CD14-positive monocyte (primary cell): ENCODE measurements around the gene NDUFB4. TPM values are rescaled to one million over a fixed set of nuclear protein-coding genes. Genes with fewer than 3 reads are reported as not detected.
"Not testable (repeated sequence)": the region's sequence is repeated elsewhere in the genome, so short reads cannot be mapped to it uniquely, and the experiment has no call there.

Experiments
- DNase-seq, 3 donors: peaks; one replicate each; pipeline ENCODE4 v3.0.0-alpha.2; 2011 to 2022
- H2AFZ ChIP-seq: 2 replicates; pipeline ENCODE4 v1.6.0; 2012; ENCODE audit warnings: mild to moderate bottlenecking, low read depth, low read length, inconsistent platforms; ENCODE audit not compliant: insufficient read depth, poor library complexity, severe bottlenecking
- H3K27ac ChIP-seq, 2 donors: 1 replicate in 1 of 2; 2 replicates in 1 of 2; pipeline ENCODE4 v1.5.1; 2012 to 2013; ENCODE audit warnings: low read length in 2 of 2, control low read depth in 1 of 2, inconsistent platforms in 1 of 2, low read depth in 1 of 2, mild to moderate bottlenecking in 1 of 2
- H3K27me3 ChIP-seq, 2 donors: one replicate each; pipeline versions ENCODE4 v1.6.0 to v1.6.1; 2011 to 2013; ENCODE audit warnings: low read length in 2 of 2; ENCODE audit not compliant: control insufficient read depth in 2 of 2, insufficient read depth in 2 of 2
- H3K36me3 ChIP-seq, 2 donors: replicated peaks in 1 of 2; 1 replicate in 1 of 2; 2 replicates in 1 of 2; pipeline versions ENCODE4 v1.5.1 to v1.6.1; 2012 to 2013; ENCODE audit warnings: low read length in 2 of 2, control low read depth in 1 of 2, inconsistent platforms in 1 of 2, mild to moderate bottlenecking in 1 of 2; ENCODE audit not compliant: insufficient read depth in 2 of 2, control insufficient read depth in 1 of 2
- H3K4me1 ChIP-seq, 2 donors: 1 replicate in 1 of 2; 2 replicates in 1 of 2; pipeline versions ENCODE4 v1.5.1 to v1.6.1; 2012 to 2013; ENCODE audit warnings: low read length in 2 of 2, control low read depth in 1 of 2, inconsistent platforms in 1 of 2, mild to moderate bottlenecking in 1 of 2, moderate library complexity in 1 of 2; ENCODE audit not compliant: insufficient read depth in 2 of 2, control insufficient read depth in 1 of 2
- H3K4me2 ChIP-seq: replicated peaks from 2 replicates; pipeline ENCODE3; 2012; ENCODE audit warnings: low read length, moderate library complexity, mild to moderate bottlenecking; ENCODE audit not compliant: poor library complexity, severe bottlenecking; ENCODE audit errors: extremely low read depth
- H3K4me3 ChIP-seq, 3 experiments: fragments of 200-600 bp in 1 of 3; sonication (generic) in 1 of 3; replicated peaks in 1 of 3; 1 replicate in 2 of 3; 2 replicates in 1 of 3; pipeline ENCODE4 v1.5.1; 2011 to 2013; ENCODE audit warnings: low read length in 3 of 3, mild to moderate bottlenecking in 3 of 3, control low read depth in 2 of 3, low read depth in 2 of 3, inconsistent platforms in 1 of 3, moderate library complexity in 1 of 3
- H3K79me2 ChIP-seq: 2 replicates; pipeline ENCODE4 v1.6.0; 2012; ENCODE audit warnings: mild to moderate bottlenecking, control low read depth, inconsistent platforms, low read length, moderate library complexity; ENCODE audit not compliant: insufficient read depth
- H3K9ac ChIP-seq: 2 replicates; pipeline ENCODE4 v1.6.0; 2017; ENCODE audit warnings: low read length, mild to moderate bottlenecking; ENCODE audit not compliant: insufficient read depth, poor library complexity, severe bottlenecking
- H3K9me3 ChIP-seq, 2 donors: replicated peaks in 1 of 2; 1 replicate in 1 of 2; 2 replicates in 1 of 2; pipeline versions ENCODE4 v1.5.1 to v1.6.1; 2012 to 2013; ENCODE audit warnings: low read length in 2 of 2, control low read depth in 1 of 2; ENCODE audit not compliant: control insufficient read depth in 1 of 2, insufficient read depth in 1 of 2
- H4K20me1 ChIP-seq: 2 replicates; pipeline ENCODE4 v1.6.0; 2012; ENCODE audit warnings: mild to moderate bottlenecking, low read length, control low read depth, moderate library complexity; ENCODE audit not compliant: insufficient read depth
- H3K27ac Mint-ChIP-seq, 7 donors: one replicate each; pipeline ENCODE4 v1.8.0; 2020; ENCODE audit warnings: mild to moderate bottlenecking in 7 of 7, mixed read lengths in 7 of 7, moderate library complexity in 6 of 7, inconsistent platforms in 2 of 7
- H3K27me3 Mint-ChIP-seq, 3 donors: one replicate each; pipeline ENCODE4 v1.8.0; 2021 to 2022; ENCODE audit warnings: low read depth in 3 of 3, mild to moderate bottlenecking in 3 of 3, mixed read lengths in 3 of 3, moderate library complexity in 3 of 3, inconsistent platforms in 1 of 3
- H3K36me3 Mint-ChIP-seq, 2 donors: one replicate each; pipeline ENCODE4 v1.8.0; 2020; ENCODE audit warnings: mixed read lengths in 2 of 2, inconsistent platforms in 1 of 2, mild to moderate bottlenecking in 1 of 2
- H3K4me1 Mint-ChIP-seq: one replicate; pipeline ENCODE4 v1.8.0; 2020; ENCODE audit warnings: mild to moderate bottlenecking, mixed read lengths
- H3K4me3 Mint-ChIP-seq, 2 donors: one replicate each; pipeline ENCODE4 v1.8.0; 2020; ENCODE audit warnings: mild to moderate bottlenecking in 2 of 2, mixed read lengths in 2 of 2, moderate library complexity in 1 of 2
- H3K9me3 Mint-ChIP-seq, 7 donors: one replicate each; pipeline ENCODE4 v1.8.0; 2020 to 2022; ENCODE audit warnings: mixed read lengths in 7 of 7, mild to moderate bottlenecking in 6 of 7, moderate library complexity in 6 of 7, inconsistent platforms in 2 of 7
- WGBS: methylation state at CpG from one replicate; pipeline ENCODE4 v1.1.5; 2013; ENCODE audit warnings: missing lambda C conversion rate; ENCODE audit not compliant: insufficient coverage; 5-methylcytosine and 5-hydroxymethylcytosine counted together
- intact Hi-C, 2 donors: fragments of 100-400 bp; cut with micrococcal nuclease; formaldehyde crosslinking; loops; one replicate each; pipeline versions ENCODE4 v1.15.0 to v1.15.1; 2023
- polyA plus RNA-seq, 3 donors: library from polyadenylated mRNA; depleted of rRNA in 1 of 3; unstranded in 2 of 3; stranded (reverse) in 1 of 3; fragments of 300-500 nt in 2 of 3; fragments of >200 nt in 1 of 3; fragmentation: Illumina TruSeq in 2 of 3; gene quantifications; 1 replicate in 2 of 3; 2 replicates in 1 of 3; pipeline ENCODE4 v1.2.3, GENCODE V29; 2012 to 2021
- TF ChIP-seq, protein P1 (sequence below): fragments of 200-600 bp; IDR thresholded peaks from one replicate; pipeline ENCODE4 v1.8.0; 2022; ENCODE audit warnings: antibody characterized with exemption, mild to moderate bottlenecking

The NDUFB4 gene
- polyA plus RNA-seq, 3 donors, result 93.7 to 215 (median 173) TPM

DNA sequence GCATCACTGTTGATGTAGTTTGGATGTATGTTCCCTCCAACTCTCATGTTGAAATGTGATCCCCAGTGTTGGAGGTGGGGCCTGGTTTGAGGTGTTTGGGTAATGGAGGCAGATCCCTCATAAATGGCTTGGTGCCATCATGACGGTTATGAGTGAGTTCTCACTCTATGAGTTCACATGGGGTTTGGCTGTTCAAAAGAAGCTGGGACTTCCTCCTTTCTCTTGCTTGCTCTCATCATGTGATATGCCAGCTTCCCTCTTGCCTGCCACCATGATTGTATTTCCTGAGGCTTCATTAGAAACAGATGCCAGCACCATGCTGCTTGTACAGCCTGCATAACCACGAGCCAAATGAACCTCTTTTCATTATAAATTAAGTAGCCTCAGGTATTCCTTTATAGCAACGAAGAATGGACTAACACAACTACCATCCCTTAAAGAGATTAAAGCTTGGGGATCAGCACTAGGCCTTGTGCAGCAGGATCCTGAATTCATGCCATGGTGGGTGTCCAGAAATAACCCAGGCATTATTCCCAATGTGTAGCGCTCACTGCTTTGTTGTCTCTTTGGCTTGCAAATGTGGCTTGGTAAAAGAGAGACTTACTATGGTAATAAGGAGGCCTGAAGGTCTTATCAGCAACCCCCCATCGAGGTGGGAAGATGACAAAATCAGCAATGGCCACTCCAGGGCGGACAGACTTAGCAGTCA, 41.9 kb downstream of the NDUFB4 start:
- Mint-ChIP-seq H3K27ac (peak overlapping the region in 2 of 7 donors; percentile 76 to 79), H3K4me1 (peaks cover 13% of the 10 kb centered on the region)
- WGBS, result 100% methylated on average over 2 of the region's 6 CpGs

GRCh38 chr3:120638820-120639219, 42.7 kb downstream of the NDUFB4 start:
- H3K9me3 ChIP-seq, H3K27ac Mint-ChIP-seq, H2AFZ ChIP-seq, H3K27me3 Mint-ChIP-seq, H3K36me3 Mint-ChIP-seq, H3K27me3 ChIP-seq, H4K20me1 ChIP-seq, intact Hi-C loops, H3K36me3 ChIP-seq, H3K27ac ChIP-seq, H3K79me2 ChIP-seq, H3K4me3 Mint-ChIP-seq, H3K9ac ChIP-seq, DNase-seq, H3K4me2 ChIP-seq, H3K4me3 ChIP-seq: not testable (repeated sequence)
- peaks cover 10 to 11% of the 10 kb centered on the region in 2 donors for H3K4me1 ChIP-seq
- Mint-ChIP-seq H3K4me1 (peaks cover 13% of the 10 kb centered on the region), H3K9me3 (peaks cover 3 to 12% (median 9%) of the 10 kb centered on the region in 7 donors)
- no CpG with 5 or more reads among the region's 4 CpGs for WGBS

More for the DNA sequence above, 41.9 kb downstream of the NDUFB4 start:
- Histone ChIP-seq H3K4me2 (no peak overlapping the region), H3K9ac (no peak overlapping the region), H3K79me2 (no peaks in the 10 kb centered on the region), H4K20me1 (no peaks in the 10 kb centered on the region), H3K9me3 (peaks cover 0 to 7% of the 10 kb centered on the region in 2 donors), H3K36me3 (no peaks in the 10 kb centered on the region), H3K27ac (no peak overlapping the region), H3K27me3 (no peaks in the 10 kb centered on the region), H3K4me1 (peaks cover 10 to 11% of the 10 kb centered on the region in 2 donors), H3K4me3 (no peak overlapping the region), H2AFZ (peak overlapping the region; percentile 27)
- intact Hi-C loops, result no loop called here
- DNase-seq, result peak in 2 of 3 donors; percentile 13 to 42
- TF ChIP-seq, protein P1, sequence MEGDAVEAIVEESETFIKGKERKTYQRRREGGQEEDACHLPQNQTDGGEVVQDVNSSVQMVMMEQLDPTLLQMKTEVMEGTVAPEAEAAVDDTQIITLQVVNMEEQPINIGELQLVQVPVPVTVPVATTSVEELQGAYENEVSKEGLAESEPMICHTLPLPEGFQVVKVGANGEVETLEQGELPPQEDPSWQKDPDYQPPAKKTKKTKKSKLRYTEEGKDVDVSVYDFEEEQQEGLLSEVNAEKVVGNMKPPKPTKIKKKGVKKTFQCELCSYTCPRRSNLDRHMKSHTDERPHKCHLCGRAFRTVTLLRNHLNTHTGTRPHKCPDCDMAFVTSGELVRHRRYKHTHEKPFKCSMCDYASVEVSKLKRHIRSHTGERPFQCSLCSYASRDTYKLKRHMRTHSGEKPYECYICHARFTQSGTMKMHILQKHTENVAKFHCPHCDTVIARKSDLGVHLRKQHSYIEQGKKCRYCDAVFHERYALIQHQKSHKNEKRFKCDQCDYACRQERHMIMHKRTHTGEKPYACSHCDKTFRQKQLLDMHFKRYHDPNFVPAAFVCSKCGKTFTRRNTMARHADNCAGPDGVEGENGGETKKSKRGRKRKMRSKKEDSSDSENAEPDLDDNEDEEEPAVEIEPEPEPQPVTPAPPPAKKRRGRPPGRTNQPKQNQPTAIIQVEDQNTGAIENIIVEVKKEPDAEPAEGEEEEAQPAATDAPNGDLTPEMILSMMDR, result no peak
- Mint-ChIP-seq H3K4me3 (no peak overlapping the region), H3K27me3 (peaks cover 0 to 3% (median 0%) of the 10 kb centered on the region in 3 donors), H3K36me3 (no peaks in the 10 kb centered on the region), H3K9me3 (peaks cover 3 to 12% (median 9%) of the 10 kb centered on the region in 7 donors)
